Tibial nerve (tissue), 4 donors: ENCODE measurements around the gene CYP27A1. TPM values are rescaled to one million over a fixed set of nuclear protein-coding genes. Genes with fewer than 3 reads are reported as not detected.
A peak's percentile ranks its signal among the peaks of the same experiment; 100 is the strongest.

Experiments
- DNase-seq, 2 donors: peaks; one replicate each; pipeline ENCODE4 v3.0.0-alpha.2; 2019; ENCODE audit warnings: low spot score in 2 of 2
- H3K27ac ChIP-seq, 4 donors: fragments of 200-600 bp; sonication (generic) in 3 of 4; one replicate each; pipeline ENCODE4 v1.5.1; 2017 to 2019; ENCODE audit warnings: mild to moderate bottlenecking in 1 of 4
- H3K27me3 ChIP-seq, 2 donors: fragments of 200-600 bp; sonication (generic) in 1 of 2; one replicate each; pipeline versions ENCODE4 v1.5.1 to v1.6.0; 2017 to 2019
- H3K36me3 ChIP-seq, 3 donors: fragments of 200-600 bp; sonication (generic); one replicate each; pipeline ENCODE4 v1.5.1; 2018 to 2019
- H3K4me1 ChIP-seq, 4 donors: fragments of 200-600 bp; sonication (generic) in 3 of 4; one replicate each; pipeline ENCODE4 v1.5.1; 2017 to 2019
- H3K4me3 ChIP-seq, 4 donors: fragments of 200-600 bp; sonication (generic) in 3 of 4; one replicate each; pipeline ENCODE4 v1.5.1; 2017 to 2019; ENCODE audit warnings: mild to moderate bottlenecking in 1 of 4, moderate library complexity in 1 of 4
- H3K9me3 ChIP-seq, 4 donors: fragments of 200-600 bp; sonication (generic) in 3 of 4; one replicate each; pipeline ENCODE4 v1.5.1; 2017 to 2019
- EP300 ChIP-seq, 2 donors: sonication (generic); formaldehyde crosslinking; IDR thresholded peaks; one replicate each; pipeline ENCODE4 v1.6.1; 2017; ENCODE audit warnings: antibody characterized with exemption in 2 of 2, mild to moderate bottlenecking in 1 of 2
- POLR2A ChIP-seq, 2 donors: fragments of 450-650 bp; IDR thresholded peaks; one replicate each; pipeline ENCODE4 v1.6.1; 2017; ENCODE audit warnings: antibody characterized with exemption in 2 of 2, mild to moderate bottlenecking in 2 of 2, moderate library complexity in 2 of 2
- WGBS, 2 donors: methylation state at CpG; one replicate each; pipeline ENCODE4 v1.1.5; 2018; 5-methylcytosine and 5-hydroxymethylcytosine counted together
- total RNA-seq, 4 donors: library from RNA; depleted of rRNA; stranded (reverse); fragments of >200 nt; gene quantifications; one replicate each; pipeline ENCODE4 v1.1.0, GENCODE V29; 2016
- TF ChIP-seq, protein P1 (sequence below), 5 experiments: fragments of 200-600 bp in 3 of 5; fragments of 450-650 bp in 2 of 5; sonication (generic) in 3 of 5; IDR thresholded peaks; one replicate each; pipeline ENCODE4 v1.5.1; 2016 to 2019; ENCODE audit warnings: antibody characterized with exemption in 5 of 5, mild to moderate bottlenecking in 3 of 5, moderate library complexity in 2 of 5

Gene CYP27A1
- total RNA-seq, 4 donors from 2014 or later = 57.6 to 92.4 (median 78.9) TPM

DNA sequence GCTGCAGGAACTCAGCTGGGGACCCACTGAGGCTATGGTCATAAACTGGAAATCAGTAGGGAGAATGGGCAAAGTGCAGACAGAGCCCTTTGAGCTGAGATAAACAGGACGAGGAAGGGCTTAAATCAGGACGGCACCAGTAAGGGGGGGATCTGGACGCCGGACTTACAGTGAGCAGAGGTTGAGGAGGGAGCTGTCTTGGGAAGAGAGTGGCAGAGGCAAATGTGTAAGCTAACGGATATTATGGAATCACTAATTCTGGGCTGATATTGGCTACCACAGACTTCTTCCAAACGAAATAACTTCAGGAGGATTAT is 539 bp downstream of the CYP27A1 start:
- Histone ChIP-seq H3K27me3 (no peaks in the 10 kb centered on the region), H3K9me3 (peaks cover 0 to under 1% (median 0%) of the 10 kb centered on the region in 4 donors), H3K4me1 (peaks cover 0 to 48% (median 10%) of the 10 kb centered on the region in 4 donors), H3K36me3 (peaks cover 0 to under 1% (median 0%) of the 10 kb centered on the region in 3 donors), H3K27ac (peak overlapping the region; percentile 85 to 94 (median 90)), H3K4me3 (peak overlapping the region; percentile 60 to 91 (median 74))
- DNase-seq = no peak
- TF ChIP-seq POLR2A (IDR thresholded peaks at IDR 0.05) = no peak
- TF ChIP-seq, protein P1, sequence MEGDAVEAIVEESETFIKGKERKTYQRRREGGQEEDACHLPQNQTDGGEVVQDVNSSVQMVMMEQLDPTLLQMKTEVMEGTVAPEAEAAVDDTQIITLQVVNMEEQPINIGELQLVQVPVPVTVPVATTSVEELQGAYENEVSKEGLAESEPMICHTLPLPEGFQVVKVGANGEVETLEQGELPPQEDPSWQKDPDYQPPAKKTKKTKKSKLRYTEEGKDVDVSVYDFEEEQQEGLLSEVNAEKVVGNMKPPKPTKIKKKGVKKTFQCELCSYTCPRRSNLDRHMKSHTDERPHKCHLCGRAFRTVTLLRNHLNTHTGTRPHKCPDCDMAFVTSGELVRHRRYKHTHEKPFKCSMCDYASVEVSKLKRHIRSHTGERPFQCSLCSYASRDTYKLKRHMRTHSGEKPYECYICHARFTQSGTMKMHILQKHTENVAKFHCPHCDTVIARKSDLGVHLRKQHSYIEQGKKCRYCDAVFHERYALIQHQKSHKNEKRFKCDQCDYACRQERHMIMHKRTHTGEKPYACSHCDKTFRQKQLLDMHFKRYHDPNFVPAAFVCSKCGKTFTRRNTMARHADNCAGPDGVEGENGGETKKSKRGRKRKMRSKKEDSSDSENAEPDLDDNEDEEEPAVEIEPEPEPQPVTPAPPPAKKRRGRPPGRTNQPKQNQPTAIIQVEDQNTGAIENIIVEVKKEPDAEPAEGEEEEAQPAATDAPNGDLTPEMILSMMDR (IDR thresholded peaks at IDR 0.05) = no peak
- TF ChIP-seq EP300 (IDR thresholded peaks at IDR 0.05) = no peak
- 10 to 14% methylated on average over 6 of the region's 6 CpGs for WGBS, 2 donors

DNA sequence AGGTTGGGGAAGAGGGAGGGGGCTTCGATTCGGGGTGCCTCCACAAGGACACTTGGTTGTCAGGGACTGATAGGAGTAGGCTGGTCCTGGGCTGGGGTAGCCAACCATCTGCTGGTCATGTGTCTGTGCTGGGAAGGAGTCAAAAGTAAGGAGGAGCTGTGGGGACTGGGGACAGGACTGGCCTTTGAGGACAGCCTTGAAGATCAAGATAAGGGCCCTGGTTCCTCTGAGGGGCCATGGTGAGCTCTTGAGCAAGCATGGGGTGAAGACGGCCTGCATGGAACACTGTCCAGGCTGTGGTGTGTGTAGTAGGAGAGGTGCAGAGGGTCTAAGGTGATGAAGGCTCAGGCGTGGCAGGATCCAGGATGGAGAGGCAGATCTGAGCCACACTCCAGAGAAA is 1.7 kb downstream of the CYP27A1 start:
- WGBS, 2 donors = 81 to 89% methylated on average over 4 of the region's 4 CpGs
- Histone ChIP-seq H3K9me3 (peaks cover 0 to 8% (median 0%) of the 10 kb centered on the region in 4 donors), H3K27ac (peak overlapping the region in 2 of 4 donors; percentile 94), H3K4me3 (peak overlapping the region in 2 of 4 donors; percentile 11 to 71), H3K36me3 (peaks cover 0 to 9% (median 0%) of the 10 kb centered on the region in 3 donors), H3K27me3 (no peaks in the 10 kb centered on the region), H3K4me1 (peaks cover 0 to 48% (median 10%) of the 10 kb centered on the region in 4 donors)
- TF ChIP-seq POLR2A (IDR thresholded peaks at IDR 0.05) (no peak), EP300 (IDR thresholded peaks at IDR 0.05) (no peak)
- TF ChIP-seq, protein P1 (IDR thresholded peaks at IDR 0.05) = no peak
- no peak for DNase-seq

DNA sequence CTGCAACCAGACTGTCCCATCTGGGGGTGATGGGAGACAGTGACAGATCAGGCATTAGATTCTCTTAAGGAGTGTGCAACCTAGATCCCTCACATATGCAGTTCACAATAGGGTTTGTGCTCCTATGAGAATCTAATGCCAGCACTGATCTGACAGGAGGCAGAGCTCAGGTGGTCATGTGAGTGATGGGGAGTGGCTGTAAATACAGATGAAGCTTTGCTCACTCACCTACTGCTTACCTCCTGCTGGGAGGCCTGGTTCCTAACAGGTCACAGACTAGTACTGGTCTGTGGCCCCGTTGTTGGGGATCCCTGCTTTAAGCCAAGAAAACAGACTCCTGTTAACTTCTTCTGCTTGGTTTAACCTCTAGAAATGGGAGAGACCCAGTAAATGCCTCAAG is 3.2 kb downstream of the CYP27A1 start:
- Histone ChIP-seq H3K4me1 (peaks cover 0 to 56% (median 10%) of the 10 kb centered on the region in 4 donors), H3K27ac (peak overlapping the region in 1 of 4 donors; percentile 18), H3K9me3 (peaks cover 0 to 8% (median 0%) of the 10 kb centered on the region in 4 donors), H3K27me3 (no peaks in the 10 kb centered on the region), H3K4me3 (no peak overlapping the region), H3K36me3 (peaks cover 0 to 9% (median 0%) of the 10 kb centered on the region in 3 donors)
- TF ChIP-seq POLR2A (IDR thresholded peaks at IDR 0.05) = no peak
- TF ChIP-seq, protein P1 (IDR thresholded peaks at IDR 0.05) = no peak
- TF ChIP-seq EP300 (IDR thresholded peaks at IDR 0.05) = no peak
- no peak for DNase-seq
- WGBS, 2 donors = 42 to 43% methylated on average over 1 of the region's 1 CpG

DNA sequence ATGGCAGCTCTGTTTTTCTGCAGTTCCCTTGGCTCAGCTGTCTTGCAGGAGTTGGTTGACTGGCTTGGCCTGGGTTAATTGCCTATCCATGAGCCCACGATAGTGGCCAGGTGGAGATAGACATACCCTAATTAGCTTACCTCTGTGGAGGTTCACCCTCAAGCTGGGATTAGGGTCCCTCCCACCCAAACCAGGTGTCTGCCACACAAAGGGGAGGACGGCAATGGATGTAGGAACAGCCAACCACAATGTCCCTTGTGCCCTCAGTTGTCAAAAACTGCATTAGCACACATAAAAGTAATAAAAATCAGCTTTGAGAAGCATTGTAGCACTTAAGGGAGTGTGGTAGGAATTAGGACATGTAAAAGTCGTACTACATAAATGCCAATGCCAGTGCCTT is 4.2 kb downstream of the CYP27A1 start:
- TF ChIP-seq EP300 (IDR thresholded peaks at IDR 0.05) (no peak), POLR2A (IDR thresholded peaks at IDR 0.05) (no peak)
- TF ChIP-seq, protein P1 (IDR thresholded peaks at IDR 0.05) = no peak
- H3K27me3 ChIP-seq = no peaks in the 10 kb centered on the region
- peaks cover 0 to 9% (median 0%) of the 10 kb centered on the region in 3 donors for H3K36me3 ChIP-seq
- DNase-seq = no peak
- peaks cover 0 to 8% (median 0%) of the 10 kb centered on the region in 4 donors for H3K9me3 ChIP-seq
- H3K4me1 ChIP-seq = peaks cover 0 to 48% (median 5%) of the 10 kb centered on the region in 4 donors
- 84 to 85% methylated on average over 3 of the region's 3 CpGs for WGBS, 2 donors
- no peak overlapping the region for H3K4me3 ChIP-seq
- no peak overlapping the region for H3K27ac ChIP-seq

DNA sequence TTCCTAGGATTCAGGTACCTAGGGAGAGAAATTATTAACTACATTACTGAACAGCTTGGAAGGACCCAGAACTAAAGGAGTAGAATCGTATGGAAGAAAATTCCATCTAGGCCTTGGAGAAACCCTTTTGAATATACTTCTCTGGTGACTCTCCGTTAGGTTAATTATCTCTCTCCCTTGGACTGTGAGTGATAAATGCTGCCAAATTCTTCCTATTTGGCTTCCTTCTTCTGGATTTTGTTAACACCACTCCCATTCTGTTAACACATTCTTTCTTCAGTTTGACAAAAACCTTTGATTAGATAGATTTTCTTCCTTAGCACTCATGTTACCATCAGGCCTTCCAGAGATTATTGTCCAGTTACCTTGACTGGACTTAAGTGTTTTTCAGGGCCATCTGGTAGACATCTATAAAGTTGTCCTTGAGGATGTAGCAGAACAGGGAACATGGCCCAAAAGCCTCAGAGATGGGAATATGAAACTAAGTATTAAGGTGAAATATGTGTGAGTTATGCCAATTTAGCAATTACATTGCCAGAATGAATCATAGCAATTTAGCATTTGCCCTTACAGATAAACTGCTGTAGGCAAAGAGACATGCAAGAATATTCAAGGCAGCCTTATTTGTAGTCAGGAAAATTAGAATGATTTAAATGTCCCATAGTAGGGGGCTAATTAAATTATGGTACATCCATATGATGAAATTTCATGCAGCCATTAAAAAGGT is 6.7 kb downstream of the CYP27A1 start:
- Histone ChIP-seq H3K9me3 (peaks cover 0 to 8% (median 0%) of the 10 kb centered on the region in 4 donors), H3K4me1 (peaks cover 0 to 33% (median 3%) of the 10 kb centered on the region in 4 donors), H3K27ac (peak overlapping the region in 1 of 4 donors; percentile 56), H3K27me3 (no peaks in the 10 kb centered on the region), H3K36me3 (peaks cover 0 to 9% (median 0%) of the 10 kb centered on the region in 3 donors), H3K4me3 (no peak overlapping the region)
- no peak for TF ChIP-seq POLR2A (IDR thresholded peaks at IDR 0.05)
- TF ChIP-seq EP300 (IDR thresholded peaks at IDR 0.05) = no peak
- TF ChIP-seq, protein P1 (IDR thresholded peaks at IDR 0.05) = no peak
- no peak for DNase-seq
- WGBS, 2 donors = 67 to 76% methylated on average over 2 of the region's 2 CpGs
